SU-DHL-6 (cell line): ENCODE measurements around the gene EVC2.

ENCODE experiments used
- CTCF ChIP-seq: fragments of 200-600 bp; sonication (generic); IDR thresholded peaks from one replicate; pipeline ENCODE4 v1.5.1; 2017; ENCODE audit warnings: antibody characterized with exemption, mild to moderate bottlenecking, low read length, moderate library complexity; ENCODE audit not compliant: insufficient read depth, poor library complexity, severe bottlenecking
- EZH2phosphoT487 ChIP-seq: fragments of 200-600 bp; sonication (generic), shearing (Covaris generic); conservative IDR thresholded peaks from 2 replicates; pipeline ENCODE4 v1.6.1; 2018; ENCODE audit warnings: mild to moderate bottlenecking, antibody characterized with exemption, low read length, moderate library complexity, mixed read lengths

GRCh38 chr4:5720980-5721379 is 12.6 kb upstream of the EVC2 start:
- no peak for TF ChIP-seq CTCF
- TF ChIP-seq EZH2phosphoT487, result no peak
